Astrocyte (in vitro differentiated cells and primary cell): Measurements from ENCODE around the gene STK17A.

Source experiments
- EZH2 ChIP-seq: IDR thresholded peaks from 2 replicates; pipeline ENCODE4 v1.6.1; 2012; ENCODE audit warnings: mild to moderate bottlenecking, low read length, inconsistent platforms; ENCODE audit not compliant: insufficient read depth
- TF ChIP-seq, protein P1 (sequence below): IDR thresholded peaks from 2 replicates; pipeline ENCODE4 v1.5.1; 2011; ENCODE audit warnings: low read depth, mild to moderate bottlenecking, inconsistent platforms, low read length, moderate library complexity; ENCODE audit not compliant: insufficient read depth

DNA sequence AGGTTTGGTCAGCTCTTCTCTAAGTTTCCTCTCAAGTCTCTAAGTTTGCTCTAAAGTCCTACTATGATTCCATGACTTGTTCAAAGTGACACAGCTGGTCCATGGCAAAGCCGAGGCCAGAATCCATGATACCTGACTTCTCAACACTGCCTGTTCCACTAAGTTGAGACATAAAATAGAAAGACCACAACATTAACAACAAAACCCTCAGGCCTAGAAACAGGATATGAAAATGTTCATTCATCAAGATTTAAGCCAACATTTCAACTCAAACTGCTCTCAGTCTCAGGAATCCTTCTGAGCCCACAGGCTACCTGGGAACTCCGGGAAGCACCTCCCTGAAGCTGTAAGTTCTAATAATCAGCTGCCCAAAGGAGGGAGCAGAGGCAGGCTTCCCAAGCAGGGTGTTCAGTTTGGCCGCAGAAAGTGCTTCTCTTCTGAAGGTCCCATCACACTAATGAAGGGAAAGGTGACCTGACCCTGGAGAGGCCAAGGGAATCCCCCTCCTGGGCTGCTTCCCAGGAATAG, 62.9 kb downstream of the STK17A start:
- TF ChIP-seq, protein P1, sequence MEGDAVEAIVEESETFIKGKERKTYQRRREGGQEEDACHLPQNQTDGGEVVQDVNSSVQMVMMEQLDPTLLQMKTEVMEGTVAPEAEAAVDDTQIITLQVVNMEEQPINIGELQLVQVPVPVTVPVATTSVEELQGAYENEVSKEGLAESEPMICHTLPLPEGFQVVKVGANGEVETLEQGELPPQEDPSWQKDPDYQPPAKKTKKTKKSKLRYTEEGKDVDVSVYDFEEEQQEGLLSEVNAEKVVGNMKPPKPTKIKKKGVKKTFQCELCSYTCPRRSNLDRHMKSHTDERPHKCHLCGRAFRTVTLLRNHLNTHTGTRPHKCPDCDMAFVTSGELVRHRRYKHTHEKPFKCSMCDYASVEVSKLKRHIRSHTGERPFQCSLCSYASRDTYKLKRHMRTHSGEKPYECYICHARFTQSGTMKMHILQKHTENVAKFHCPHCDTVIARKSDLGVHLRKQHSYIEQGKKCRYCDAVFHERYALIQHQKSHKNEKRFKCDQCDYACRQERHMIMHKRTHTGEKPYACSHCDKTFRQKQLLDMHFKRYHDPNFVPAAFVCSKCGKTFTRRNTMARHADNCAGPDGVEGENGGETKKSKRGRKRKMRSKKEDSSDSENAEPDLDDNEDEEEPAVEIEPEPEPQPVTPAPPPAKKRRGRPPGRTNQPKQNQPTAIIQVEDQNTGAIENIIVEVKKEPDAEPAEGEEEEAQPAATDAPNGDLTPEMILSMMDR: no peak
- no peak for TF ChIP-seq EZH2
